ENCODE results near the gene MED26.

DNA sequence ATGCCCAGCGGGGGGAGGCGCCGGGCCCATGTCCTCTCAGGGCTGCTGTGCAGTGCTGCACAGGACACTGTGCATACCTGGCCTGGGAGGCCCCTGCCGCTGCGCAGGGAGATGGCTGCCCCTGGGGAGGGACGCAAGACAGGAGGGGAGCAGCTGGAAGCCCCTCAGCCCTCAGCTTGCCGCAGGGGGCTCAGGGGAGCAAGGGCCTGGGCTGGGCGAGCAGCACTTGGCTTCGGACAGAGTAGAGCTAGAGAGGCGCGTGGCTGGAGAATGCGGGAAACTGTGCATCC lies 96.7 kb downstream of the MED26 start:
- TF ChIP-seq, protein P1, sequence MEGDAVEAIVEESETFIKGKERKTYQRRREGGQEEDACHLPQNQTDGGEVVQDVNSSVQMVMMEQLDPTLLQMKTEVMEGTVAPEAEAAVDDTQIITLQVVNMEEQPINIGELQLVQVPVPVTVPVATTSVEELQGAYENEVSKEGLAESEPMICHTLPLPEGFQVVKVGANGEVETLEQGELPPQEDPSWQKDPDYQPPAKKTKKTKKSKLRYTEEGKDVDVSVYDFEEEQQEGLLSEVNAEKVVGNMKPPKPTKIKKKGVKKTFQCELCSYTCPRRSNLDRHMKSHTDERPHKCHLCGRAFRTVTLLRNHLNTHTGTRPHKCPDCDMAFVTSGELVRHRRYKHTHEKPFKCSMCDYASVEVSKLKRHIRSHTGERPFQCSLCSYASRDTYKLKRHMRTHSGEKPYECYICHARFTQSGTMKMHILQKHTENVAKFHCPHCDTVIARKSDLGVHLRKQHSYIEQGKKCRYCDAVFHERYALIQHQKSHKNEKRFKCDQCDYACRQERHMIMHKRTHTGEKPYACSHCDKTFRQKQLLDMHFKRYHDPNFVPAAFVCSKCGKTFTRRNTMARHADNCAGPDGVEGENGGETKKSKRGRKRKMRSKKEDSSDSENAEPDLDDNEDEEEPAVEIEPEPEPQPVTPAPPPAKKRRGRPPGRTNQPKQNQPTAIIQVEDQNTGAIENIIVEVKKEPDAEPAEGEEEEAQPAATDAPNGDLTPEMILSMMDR (IDR thresholded peaks at IDR 0.05) = no peak
- no peak for TF ChIP-seq POLR2A (IDR thresholded peaks at IDR 0.05)
- TF ChIP-seq POLR2AphosphoS5 (IDR thresholded peaks at IDR 0.05) = no peak
- TF ChIP-seq EP300 (IDR thresholded peaks at IDR 0.05) = no peak
